DOHH2 (cell line): ENCODE measurements around the gene IFI27L2.

Experiments
- H3F3A ChIP-seq: fragments of 200-600 bp; sonication (generic), shearing (Covaris generic); 2 replicates; pipeline ENCODE4 v1.6.0; 2016; ENCODE audit warnings: antibody characterized with exemption, mild to moderate bottlenecking; ENCODE audit not compliant: control insufficient read depth, insufficient read depth
- H3K27ac ChIP-seq: fragments of 200-600 bp; sonication (generic); 2 replicates; pipeline ENCODE4 v1.5.1; 2014; ENCODE audit warnings: low read depth, mild to moderate bottlenecking, low read length, moderate library complexity
- H3K27me3 ChIP-seq: fragments of 200-600 bp; sonication (generic); 2 replicates; pipeline ENCODE4 v1.6.1; 2014; ENCODE audit warnings: mild to moderate bottlenecking, low read length, mixed read lengths; ENCODE audit not compliant: control insufficient read depth
- H3K36me3 ChIP-seq: fragments of 200-600 bp; sonication (generic); 2 replicates; pipeline ENCODE4 v1.6.1; 2014; ENCODE audit warnings: mild to moderate bottlenecking, low read length, moderate library complexity, mixed read lengths; ENCODE audit not compliant: control insufficient read depth
- H3K4me1 ChIP-seq: fragments of 200-600 bp; sonication (generic); 2 replicates; pipeline ENCODE4 v1.6.1; 2014; ENCODE audit warnings: mild to moderate bottlenecking, low read length, mixed read lengths; ENCODE audit not compliant: control insufficient read depth
- H3K4me2 ChIP-seq: fragments of 200-600 bp; sonication (generic); 2 replicates; pipeline ENCODE4 v1.6.0; 2014; ENCODE audit warnings: mild to moderate bottlenecking, low read length, moderate library complexity
- H3K4me3 ChIP-seq: fragments of 200-600 bp; sonication (generic); 2 replicates; pipeline ENCODE4 v1.5.1; 2014; ENCODE audit warnings: mild to moderate bottlenecking, low read length, mixed read lengths
- H3K79me2 ChIP-seq: fragments of 200-600 bp; sonication (generic); 2 replicates; pipeline ENCODE4 v1.6.1; 2014; ENCODE audit warnings: mild to moderate bottlenecking, low read length, mixed read lengths; ENCODE audit not compliant: control insufficient read depth
- H3K9me2 ChIP-seq: fragments of 200-600 bp; sonication (generic); replicated peaks from 2 replicates; pipeline ENCODE4 v1.6.1; 2014; ENCODE audit warnings: mild to moderate bottlenecking, low read length, mixed read lengths; ENCODE audit not compliant: control insufficient read depth
- H3K9me3 ChIP-seq: fragments of 200-600 bp; sonication (generic); 2 replicates; pipeline ENCODE4 v1.6.1; 2014; ENCODE audit warnings: antibody characterized with exemption, low read length, mixed read lengths; ENCODE audit not compliant: control insufficient read depth, insufficient read depth
- H4K20me1 ChIP-seq: fragments of 200-600 bp; sonication (generic); 2 replicates; pipeline ENCODE4 v1.6.0; 2014; ENCODE audit warnings: low read depth, mild to moderate bottlenecking, antibody characterized with exemption, low read length, moderate library complexity; ENCODE audit not compliant: control insufficient read depth, insufficient read depth
- CTCF ChIP-seq: fragments of 200-600 bp; sonication (generic); IDR thresholded peaks from one replicate; pipeline ENCODE4 v1.5.1; 2014; ENCODE audit warnings: antibody characterized with exemption, mild to moderate bottlenecking, low read depth, low read length; ENCODE audit not compliant: poor library complexity, severe bottlenecking
- EZH2phosphoT487 ChIP-seq: fragments of 200-600 bp; sonication (generic); IDR thresholded peaks from 2 replicates; pipeline ENCODE4 v1.6.1; 2017; ENCODE audit warnings: borderline replicate concordance, mild to moderate bottlenecking, antibody characterized with exemption, low read length, moderate library complexity, mixed read lengths

The IFI27L2 gene

GRCh38 chr14:94111276-94112095 lies 17.9 kb downstream of the IFI27L2 start:
- Histone ChIP-seq H3K9me3 (no peaks in the 10 kb centered on the region), H3K27me3 (peaks cover 9% of the 10 kb centered on the region; the same call in 1 of the 2 replicates), H3K4me3 (no peak overlapping the region), H3K36me3 (no peaks in the 10 kb centered on the region), H4K20me1 (no peaks in the 10 kb centered on the region), H3K27ac (no peak overlapping the region), H3K9me2 (no peaks in the 10 kb centered on the region), H3K79me2 (no peaks in the 10 kb centered on the region), H3K4me1 (no peaks in the 10 kb centered on the region), H3K4me2 (no peak overlapping the region), H3F3A (no peaks in the 10 kb centered on the region)
- no peak for TF ChIP-seq EZH2phosphoT487
- no peak for TF ChIP-seq CTCF

GRCh38 chr14:94110552-94111181 lies 18.7 kb downstream of the IFI27L2 start, which contains the start of gene IFI27:
Gene IFI27 (plus strand): TSS chr14:94110736.
- H3K27me3 ChIP-seq = peaks cover 9% of the 10 kb centered on the region; the same call in 1 of the 2 replicates
- H3K27ac ChIP-seq = no peak within 1 kb of the TSS
- no peaks in the 10 kb centered on the region for H4K20me1 ChIP-seq
- no peaks in the 10 kb centered on the region for H3K79me2 ChIP-seq
- no peaks in the 10 kb centered on the region for H3K9me3 ChIP-seq
- H3K36me3 ChIP-seq = no peaks in the 10 kb centered on the region
- H3K4me3 ChIP-seq = no peak within 1 kb of the TSS
- TF ChIP-seq EZH2phosphoT487 = no peak
- no peak for TF ChIP-seq CTCF
- H3K9me2 ChIP-seq = no peaks in the 10 kb centered on the region
- H3K4me1 ChIP-seq = no peaks in the 10 kb centered on the region
- H3F3A ChIP-seq = no peaks in the 10 kb centered on the region
- H3K4me2 ChIP-seq = no peak within 1 kb of the TSS

- H3K36me3 ChIP-seq = no peaks in the 10 kb centered on the region
- H3K4me1 ChIP-seq = no peaks in the 10 kb centered on the region
- H3K4me3 ChIP-seq = no peak overlapping the region
- H3F3A ChIP-seq = no peaks in the 10 kb centered on the region
- H3K9me2 ChIP-seq = no peaks in the 10 kb centered on the region
- no peak for TF ChIP-seq EZH2phosphoT487
- TF ChIP-seq CTCF = no peak
- H3K9me3 ChIP-seq = no peaks in the 10 kb centered on the region
- H3K27me3 ChIP-seq = peaks cover 9% of the 10 kb centered on the region; the same call in 1 of the 2 replicates
- no peaks in the 10 kb centered on the region for H4K20me1 ChIP-seq
- no peaks in the 10 kb centered on the region for H3K79me2 ChIP-seq
- no peak overlapping the region for H3K4me2 ChIP-seq
- H3K27ac ChIP-seq = no peak overlapping the region
Measured at GRCh38 chr14:94109915-94110250, 19.5 kb downstream of the IFI27L2 start.
